ENCODE data around the gene RAB11A.
A peak's percentile ranks its signal among the peaks of the same experiment; 100 is the strongest.

Gene RAB11A

DNA sequence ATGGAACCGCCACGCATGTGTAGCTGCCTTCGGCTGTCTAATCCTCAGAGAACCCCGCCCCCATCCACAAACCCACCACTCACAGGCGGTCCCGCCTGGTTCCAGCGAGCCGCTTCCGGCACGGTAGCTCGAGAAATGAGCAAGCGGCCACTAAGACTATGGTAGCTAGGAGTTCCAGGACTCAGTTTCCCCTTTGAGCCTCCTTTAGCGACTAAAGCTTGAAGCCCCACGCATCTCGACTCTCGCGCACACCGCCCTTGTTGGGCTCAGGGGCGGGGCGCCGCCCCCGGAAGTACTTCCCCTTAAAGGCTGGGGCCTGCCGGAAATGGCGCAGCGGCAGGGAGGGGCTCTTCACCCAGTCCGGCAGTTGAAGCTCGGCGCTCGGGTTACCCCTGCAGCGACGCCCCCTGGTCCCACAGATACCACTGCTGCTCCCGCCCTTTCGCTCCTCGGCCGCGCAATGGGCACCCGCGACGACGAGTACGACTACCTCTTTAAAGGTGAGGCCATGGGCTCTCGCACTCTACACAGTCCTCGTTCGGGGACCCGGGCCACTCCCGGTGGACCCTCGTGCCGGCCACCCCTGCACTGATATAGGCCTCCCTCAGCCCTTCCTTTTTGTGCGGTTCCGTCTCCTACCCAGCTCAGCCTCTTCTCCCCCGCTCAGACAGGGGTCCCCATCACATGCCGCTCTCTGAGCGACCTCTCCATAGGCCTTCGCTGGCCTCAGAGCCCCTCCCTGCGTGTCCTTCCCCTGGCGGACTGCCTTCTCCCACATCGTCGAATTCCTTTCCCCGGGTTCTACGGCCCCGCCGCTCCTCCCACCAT lies at the start of gene RAB11A:
TSS of gene RAB11A (plus strand) at position 366 of the 828 bp plus-strand sequence. CDS start at position 461, 95 bp downstream.
- peak; percentile 94 for DNase-seq (ENCODE audit: low spot score)

DNA sequence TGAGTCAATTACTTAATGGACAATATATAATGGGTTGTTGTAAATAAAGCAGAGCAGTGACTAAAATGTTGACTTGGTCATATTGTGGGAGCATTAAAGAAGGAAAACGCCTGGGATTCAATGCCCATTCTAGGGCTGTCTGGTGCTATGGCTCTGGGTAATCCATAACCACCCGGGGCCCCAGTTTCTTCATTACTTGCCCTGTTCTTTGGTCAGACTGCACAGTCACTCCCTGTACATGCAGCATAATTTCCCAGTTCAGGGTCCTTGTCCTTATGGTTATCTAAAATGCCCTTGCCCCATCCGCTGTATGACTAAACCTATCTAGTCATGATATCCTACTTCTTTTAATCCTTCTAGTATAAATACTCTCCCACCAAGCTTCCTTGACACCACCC lies 49.7 kb upstream of the RAB11A start:
- DNase-seq (ENCODE audit: low spot score) = no peak

DNA sequence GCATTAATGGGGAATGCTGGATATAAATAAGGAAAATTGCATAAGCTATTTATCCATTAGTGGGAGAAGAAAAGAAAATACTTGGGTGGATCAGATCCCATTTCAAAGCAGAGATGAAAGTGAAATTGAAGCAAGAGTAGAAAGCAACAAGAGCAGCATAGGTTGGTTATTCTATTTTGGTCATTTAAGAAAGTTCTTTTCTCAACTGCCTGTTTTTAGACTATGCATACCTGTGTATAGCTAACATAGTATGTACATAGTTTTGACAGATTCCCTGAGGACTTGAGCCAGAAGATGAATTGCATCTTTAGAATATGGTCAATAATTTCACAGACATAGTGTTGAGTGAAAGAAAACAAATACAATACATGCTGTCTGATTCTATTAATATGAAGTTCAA lies 48.2 kb upstream of the RAB11A start:
- DNase-seq (ENCODE audit: low spot score) = no peak

DNA sequence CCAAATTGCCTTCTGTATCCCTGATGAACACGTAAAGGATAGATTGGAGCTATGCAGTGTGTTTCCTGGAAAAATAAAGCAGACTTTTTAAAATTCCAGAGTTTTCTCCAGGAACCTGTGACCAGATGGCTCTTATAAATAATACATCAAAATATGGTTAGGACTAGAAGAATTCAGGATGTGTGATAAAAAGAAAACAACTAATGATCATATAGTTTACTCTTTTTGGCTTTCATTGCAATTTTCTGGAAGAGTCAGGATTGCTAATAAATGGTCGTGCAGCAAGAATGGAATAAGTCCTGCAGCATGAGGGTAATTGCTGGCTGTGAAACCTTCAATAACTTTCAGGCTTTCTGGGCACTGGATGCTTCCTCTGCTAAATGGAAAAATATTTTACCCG lies 47.0 kb upstream of the RAB11A start:
- DNase-seq (ENCODE audit: low spot score) = no peak

DNA sequence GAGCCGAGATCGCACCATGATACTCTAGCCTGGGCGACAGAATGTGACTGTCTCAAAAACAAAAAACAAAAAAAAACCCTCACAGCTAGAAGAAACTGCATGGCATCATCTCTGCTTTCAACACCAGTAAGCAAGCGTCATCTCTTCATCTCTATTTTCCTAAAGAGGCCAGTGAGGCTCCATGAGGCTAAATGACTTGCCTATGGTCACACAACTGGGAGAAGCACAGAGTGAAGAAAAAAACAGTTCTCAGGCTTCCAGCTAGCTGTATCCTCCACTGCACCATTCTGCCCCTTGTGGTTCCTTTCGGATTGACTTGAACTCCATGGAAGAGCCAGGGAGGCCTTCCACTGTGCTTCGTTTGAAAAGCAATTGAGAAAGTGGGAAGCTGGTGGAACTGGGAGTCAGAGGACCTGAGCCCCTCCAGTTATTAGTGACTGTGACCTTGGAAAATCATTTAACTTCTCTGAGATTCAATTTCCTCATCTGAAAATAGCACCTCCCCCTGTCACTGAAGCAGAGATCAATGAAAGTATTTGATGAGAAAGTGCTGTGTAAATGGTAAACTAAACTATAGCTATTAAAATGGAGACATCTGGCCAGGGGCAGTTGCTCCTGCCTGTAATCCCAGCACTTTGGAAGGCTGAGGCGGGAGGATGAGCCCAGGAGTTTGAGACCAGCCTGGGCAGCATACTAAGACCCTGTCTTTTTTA lies 45.1 kb upstream of the RAB11A start:
- no peak for DNase-seq (ENCODE audit: low spot score)

DNA sequence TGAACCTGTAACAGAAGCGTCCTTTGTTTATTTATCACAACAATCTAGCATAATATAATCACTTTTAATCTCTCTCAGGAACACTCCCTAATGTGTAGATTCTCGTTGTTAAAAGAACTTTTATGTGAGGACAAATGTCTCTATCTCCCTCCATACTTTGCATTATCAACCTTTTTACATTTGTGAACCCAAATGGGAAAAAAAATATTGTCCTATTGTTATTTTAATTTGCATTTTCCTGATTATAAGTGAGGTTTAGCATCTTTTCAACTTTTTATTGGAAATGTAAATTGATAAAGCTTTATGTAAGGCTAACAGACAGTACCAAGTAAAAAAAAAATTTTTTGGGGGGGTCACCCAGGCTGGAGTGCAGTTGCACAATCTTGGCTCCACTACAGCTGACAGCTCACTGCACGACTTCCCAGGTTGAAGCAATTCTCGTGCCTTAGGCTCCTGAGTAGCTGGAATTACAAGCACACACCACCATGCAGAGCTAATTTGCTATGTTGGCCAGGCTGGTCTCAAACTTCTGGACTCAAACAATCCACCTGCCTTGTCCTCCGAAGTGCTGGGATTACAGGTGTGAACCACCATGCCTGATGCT lies 44.2 kb upstream of the RAB11A start:
- no peak for DNase-seq (ENCODE audit: low spot score)

DNA sequence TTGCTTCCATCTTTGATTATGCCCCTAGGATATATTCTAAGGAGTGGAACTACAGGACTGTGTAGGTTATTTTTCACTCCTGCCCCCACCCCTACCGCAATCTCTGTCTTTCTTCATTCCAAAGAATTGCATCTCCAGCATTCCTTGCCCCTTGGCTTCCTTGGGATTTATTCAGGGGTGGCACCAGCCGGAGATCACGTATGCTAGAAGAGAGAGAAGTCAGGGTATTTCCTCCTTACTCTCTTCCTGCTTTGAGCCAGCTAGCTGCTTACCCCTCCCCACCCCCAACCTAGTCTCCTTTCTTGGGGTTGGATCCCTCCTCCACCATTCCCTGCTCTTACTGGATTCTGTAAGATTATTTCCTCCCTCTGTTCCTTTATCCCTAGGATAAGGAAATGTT lies 42.2 kb upstream of the RAB11A start:
- DNase-seq (ENCODE audit: low spot score) = no peak

DNA sequence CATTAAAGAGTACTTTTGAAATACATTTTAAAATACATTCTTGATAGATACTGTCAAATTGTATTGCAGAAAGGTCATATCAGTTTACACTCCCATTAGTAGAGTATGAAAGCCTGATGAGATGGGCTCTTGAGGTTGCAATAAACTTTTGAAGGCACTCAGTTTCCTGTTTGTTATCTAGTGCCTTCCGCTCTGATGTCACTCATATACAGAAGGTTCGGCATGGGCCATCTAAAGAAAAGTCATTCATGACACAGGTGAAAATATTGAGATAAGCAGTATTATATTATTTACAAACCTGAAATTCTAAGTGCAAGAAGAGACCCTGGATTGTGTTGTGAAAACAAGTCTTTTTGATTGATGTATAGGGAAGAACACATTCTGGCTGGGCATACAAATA lies 40.7 kb upstream of the RAB11A start:
- DNase-seq (ENCODE audit: low spot score) = peak; percentile 74

DNA sequence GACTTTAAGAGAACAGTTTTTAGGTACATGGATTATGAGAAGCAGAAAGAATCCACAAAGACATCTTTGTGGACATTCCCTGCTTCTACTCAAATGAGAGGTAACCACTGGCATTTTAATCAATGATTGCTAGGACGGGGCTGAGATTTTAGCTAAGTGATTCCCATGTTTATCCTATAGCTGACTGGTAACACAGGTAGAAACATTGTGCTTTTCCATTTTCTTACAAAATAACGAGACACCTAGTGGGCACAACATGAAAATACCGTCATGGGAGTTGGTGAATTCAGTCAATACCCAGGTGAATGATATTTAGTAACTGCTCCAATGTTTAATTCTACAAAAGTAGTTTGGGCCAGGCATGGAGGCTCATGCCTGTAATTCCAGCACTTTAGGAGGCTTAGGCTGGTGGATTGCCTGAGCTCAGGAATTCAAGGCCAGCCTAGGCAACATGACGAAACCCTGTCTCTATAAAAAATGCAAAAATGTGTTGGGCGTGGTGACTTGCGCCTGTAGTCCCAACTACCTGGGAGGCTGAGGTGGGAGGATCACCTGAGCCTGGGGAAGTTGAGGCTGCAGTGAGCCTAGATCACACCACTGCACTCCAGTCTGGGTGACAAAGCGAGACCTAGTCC lies 40.0 kb upstream of the RAB11A start:
- peak; percentile 66 for DNase-seq (ENCODE audit: low spot score)

DNA sequence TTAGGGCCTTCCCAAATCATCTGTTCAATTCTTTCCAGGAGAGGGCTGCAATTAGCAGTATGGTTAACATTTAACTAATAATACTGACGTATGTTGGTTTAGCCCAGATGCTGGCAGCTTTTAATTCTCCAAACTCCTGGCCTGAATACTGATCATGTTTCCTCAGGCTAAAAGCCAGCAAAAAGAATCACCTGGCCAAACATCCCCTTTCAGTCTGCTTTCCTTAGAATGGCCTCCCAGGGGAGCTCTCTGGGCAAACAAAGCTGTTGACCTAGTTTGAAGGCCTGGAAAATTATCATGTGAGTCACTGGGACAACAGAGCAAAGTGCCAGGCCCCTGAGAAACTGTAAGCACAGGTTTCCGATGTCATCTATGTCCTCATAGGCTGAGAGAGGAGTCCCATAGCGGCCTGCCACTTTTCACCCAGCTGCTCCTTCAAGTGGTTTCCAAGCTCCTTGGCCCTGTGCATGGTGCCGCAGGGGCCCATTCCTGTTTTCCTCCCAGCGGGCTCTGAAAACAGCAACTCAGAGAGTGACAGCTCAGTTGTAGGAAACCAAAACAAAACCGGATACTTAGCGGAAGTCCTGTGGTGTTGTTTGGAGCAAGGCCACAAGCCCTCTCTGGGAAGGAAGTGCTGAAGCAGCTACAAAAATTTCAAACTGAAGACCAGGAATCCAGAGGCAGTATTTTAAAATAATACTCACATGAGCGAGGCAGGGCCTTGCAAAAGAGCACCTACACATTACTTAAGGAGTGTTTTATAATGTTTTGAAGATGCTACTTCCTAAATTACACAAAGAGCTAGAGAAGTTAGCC lies 36.5 kb upstream of the RAB11A start:
- peak; percentile 54 for DNase-seq (ENCODE audit: low spot score)

DNA sequence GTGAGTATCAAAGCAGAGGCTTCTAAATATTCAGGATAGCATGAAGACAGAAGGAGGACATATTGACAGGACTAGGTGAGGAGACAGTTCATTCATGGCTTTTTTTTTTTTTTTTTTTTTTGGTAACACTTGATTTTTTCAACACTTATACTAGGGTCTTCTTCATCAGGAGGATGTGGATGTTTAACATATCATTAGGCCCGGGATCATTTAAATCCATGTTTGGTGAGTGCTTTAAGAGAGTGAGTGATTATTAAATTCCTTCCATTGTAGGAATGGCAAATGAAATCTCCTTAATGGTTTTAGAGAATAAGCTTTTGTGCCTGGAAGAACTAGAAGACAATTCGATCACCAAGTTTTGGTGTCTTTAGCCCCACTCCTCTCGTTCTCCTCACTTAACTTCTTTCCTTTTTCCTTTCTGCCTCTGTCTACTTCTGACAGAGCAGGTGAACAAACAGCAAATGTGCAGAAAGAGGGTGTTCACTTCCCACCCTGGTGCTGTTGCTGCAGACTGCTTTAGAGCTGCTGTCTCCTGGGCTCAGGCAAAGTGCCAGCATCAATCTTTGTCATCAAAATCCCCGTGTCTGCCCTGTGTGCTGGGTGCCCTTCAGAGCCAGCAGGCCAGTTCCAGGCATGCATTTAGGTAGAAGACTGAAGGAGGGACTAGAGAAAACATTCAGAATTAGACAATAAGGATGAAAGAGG lies 35.6 kb upstream of the RAB11A start:
- DNase-seq (ENCODE audit: low spot score) = peak; percentile 56

DNA sequence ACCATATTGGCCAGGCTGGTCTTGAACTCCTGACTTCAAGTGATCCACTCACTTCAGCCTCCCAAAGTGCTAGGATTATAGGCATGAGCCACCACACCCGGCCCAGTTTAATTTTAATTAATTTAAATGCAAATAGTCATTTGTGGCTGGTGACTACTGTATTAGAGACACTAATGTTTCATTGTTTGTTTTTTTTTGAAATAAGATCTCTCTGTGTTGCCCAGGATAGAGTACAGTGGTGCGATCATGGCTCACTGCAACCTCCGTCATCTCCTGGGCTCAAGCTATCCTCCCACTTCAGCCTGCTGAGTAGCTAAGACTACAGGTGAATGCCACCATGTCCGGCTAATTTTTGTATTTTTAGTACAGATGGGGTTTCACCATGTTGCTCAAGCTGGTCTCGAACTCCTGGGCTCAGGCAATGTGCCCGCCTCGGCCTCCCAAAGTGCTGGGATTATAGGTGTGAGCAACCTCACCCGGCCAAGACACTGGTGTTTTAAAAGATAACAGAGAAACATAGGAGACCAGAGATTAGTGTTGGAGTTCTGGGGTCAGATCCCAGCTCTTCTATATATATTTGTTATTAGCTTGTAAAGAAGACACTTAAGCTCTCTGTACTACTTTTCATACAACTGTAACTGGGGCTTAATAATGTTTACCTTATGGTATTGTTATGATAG lies 34.5 kb upstream of the RAB11A start:
- DNase-seq (ENCODE audit: low spot score) = no peak

DNA sequence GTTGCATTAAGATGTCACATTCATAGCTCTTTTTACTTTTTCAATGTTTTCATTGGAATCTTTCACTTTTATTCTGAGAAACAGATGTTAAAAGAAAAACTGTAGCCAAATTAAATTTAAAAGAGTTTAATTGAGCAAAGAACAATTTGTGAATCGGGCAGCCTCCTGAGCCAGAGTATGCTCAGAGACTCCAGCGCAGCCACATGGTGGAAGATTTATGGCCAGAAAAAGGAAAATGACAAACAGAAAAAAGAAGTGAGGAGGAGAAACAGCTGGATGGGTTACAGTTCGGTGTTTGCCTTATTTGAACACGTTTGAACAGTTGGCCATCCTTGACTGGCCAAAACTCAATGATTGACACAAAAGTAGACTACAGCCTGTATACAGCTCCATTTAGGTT lies 33.8 kb upstream of the RAB11A start:
- DNase-seq (ENCODE audit: low spot score) = no peak

DNA sequence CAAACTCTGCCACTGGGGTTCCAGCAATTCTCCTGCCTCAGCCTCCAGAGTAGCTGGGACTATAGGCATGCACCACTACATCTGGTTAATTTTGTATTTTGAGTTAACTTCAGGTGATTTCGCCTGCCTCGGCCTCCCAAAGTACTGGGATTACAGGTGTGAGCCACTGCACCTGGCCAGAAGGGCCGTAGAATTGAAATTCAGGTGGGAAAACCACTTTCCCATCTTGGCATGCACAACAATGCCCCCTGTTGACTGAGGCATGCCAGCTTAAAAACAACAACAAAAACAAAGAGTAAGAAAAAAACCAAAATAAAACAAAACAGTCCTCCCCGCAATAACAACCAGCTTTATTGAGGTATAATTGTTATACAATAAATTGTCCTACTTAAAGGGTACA lies 32.6 kb upstream of the RAB11A start:
- DNase-seq (ENCODE audit: low spot score) = peak; percentile 37

DNA sequence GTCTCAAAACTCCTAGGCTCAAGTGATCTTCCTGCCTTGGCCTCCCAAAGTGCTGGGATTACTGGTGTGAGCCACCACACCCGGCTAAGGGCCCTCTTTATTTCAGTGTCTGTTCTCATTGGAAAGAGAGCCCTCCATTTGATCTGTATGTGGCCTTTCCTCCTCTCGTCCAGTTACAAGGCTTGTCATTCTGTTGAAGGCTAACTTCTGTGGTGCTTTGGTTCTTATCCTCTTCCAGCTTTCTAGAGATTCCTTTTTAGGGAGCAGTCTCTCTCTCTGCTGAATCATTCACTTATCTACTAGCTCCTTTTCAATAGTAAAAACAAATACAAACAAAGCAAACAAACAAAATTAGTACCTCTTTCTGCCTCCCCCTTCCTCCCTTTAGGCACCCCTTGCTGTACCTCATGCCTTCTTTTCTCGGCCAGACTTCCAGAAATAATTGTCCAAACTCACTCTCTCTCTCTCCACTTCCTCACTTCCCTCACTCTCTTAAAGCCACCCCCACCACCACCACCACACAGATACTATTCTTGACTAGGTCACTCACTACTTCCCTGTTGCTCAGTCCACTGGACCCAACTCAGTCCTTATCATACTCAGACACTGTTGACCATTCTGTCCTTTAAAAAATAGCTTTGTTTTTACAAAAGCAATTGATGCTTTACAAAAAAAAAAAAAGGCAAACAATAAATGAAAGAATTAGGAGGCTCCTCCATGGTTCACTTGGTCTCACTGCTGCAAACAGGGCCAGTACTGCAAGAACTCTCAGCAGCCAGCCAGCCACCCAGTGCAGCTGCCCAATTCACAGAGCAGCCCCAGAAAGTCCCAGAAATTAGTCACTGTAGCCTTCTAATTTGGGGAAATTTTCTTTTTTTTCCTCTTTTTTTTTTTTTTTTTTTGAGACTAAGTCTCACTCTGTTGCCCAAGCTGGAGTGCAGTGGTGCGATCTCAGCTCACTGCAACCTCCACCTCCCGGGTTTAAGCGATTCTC lies 31.7 kb upstream of the RAB11A start:
- no peak for DNase-seq (ENCODE audit: low spot score)

DNA sequence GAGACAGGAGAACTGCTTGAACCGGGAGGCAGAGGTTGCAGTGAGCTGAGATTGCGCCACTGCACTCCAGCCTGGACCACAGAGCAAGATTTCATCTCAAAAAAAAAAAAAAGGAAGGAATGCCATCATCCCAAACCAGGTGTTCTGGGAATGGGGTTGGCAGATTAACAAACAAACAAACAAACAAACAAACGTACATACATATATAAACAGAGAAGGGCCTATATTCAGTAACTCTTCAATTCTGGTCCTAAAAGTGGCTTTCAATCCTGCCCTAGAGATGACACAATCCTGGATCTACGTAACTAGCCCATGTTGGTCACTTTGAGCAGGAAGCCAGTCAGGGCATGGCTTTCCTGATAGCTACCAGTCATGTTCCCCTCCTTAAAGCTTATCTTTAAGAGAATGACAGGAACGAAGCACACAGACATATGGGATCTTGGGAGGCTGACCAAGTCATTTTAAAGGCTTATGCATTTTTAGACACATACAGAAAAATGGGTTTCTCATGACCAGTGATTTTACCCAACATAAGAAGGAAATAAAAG lies 29.9 kb upstream of the RAB11A start:
- no peak for DNase-seq (ENCODE audit: low spot score)

DNA sequence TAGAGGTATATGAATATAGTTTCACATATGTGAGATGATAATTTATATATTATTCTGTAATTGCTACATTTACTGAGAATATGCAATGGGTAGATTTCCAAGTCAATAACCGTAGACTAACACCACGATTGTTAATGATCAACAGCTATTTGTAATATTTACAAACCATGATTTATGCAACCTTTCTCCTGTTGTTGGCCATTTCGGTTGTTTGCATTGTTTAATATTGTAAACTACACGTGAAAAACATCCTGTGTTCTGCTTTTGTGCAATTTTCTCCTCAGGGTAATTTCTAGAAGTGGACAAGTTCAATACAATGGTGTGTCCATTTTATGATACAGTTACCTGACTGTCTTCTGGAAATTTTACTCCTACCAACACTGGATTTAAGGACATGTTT lies 29.3 kb upstream of the RAB11A start:
- DNase-seq (ENCODE audit: low spot score) = no peak

DNA sequence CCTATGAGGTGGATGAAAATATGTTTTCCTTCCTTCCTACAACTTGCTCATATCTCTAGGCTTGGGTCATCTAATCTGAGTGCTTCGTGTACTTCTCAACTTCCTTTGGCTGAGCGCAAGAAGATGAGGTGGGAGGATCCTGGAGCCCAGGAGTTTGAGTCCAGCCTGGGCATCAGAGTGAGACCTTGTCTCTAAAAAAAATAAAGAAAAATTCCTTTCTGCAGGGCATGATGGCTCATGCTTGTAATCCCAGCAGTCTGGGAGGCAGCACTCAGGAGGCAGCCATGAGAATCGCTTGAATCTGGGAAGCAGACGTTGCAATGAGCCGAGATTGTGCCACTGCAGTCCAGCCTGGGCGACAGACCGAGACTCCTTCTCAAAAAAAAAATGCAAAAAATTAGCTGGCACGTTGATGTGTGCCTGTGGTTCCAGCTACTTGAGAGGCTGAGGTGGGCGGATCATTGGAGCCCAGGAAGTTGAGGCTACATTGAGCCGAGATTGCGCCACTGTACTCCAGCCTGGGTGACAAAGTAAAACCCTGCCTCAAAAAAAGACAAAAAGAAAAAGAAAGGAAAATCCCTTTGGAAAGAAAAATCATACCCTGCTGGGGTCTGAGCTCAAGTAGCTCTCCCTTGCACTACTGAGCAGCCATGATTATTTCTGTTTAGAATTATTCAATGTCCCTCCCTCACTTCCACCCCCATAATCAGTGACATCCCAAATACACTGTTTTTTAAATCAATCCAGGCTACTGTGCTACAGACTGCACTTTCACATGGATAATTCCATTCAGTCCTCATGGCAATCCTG lies 28.0 kb upstream of the RAB11A start:
- no peak for DNase-seq (ENCODE audit: low spot score)

All from CD4-positive, alpha-beta T cell treated with Interleukin-15 for 4 hours (primary cell).